SK-N-SH (cell line): ENCODE measurements around the gene AGO3. TPM values are rescaled to one million over a fixed set of nuclear protein-coding genes. Genes with fewer than 3 reads are reported as not detected.
A peak's percentile ranks its signal among the peaks of the same experiment; 100 is the strongest.

Experiments used
- CTCF ChIA-PET: fragments of 300-600, 350-600 bp; formaldehyde crosslinking; extraction: SDS; loops from one replicate; lab custom pipeline; 2021; lab: Yijun Ruan, JAX
- POLR2A ChIA-PET: fragments of 350-600 bp; sonication (Branson Sonifier 250); formaldehyde crosslinking; extraction: SDS; loops from one replicate; lab custom pipeline; 2020; ENCODE audit warnings: antibody characterized with exemption, inconsistent platforms; lab: Yijun Ruan, JAX
- DNase-seq: peaks from one replicate; pipeline ENCODE4 v3.0.0; 2012
- H2AFZ ChIP-seq: fragments of 200-600 bp; sonication (generic); 2 replicates; pipeline ENCODE4 v1.8.1; 2016; ENCODE audit warnings: antibody characterized with exemption, mild to moderate bottlenecking, low read depth
- H3F3A ChIP-seq: fragments of 200-600 bp; sonication (generic); replicated peaks from 2 replicates; pipeline ENCODE3; 2016; ENCODE audit warnings: antibody characterized with exemption, mild to moderate bottlenecking; ENCODE audit not compliant: insufficient read depth
- H3K27ac ChIP-seq, 2 experiments: fragments of 200-500 bp in 1 of 2; fragments of 200-600 bp in 1 of 2; sonication (Bioruptor generic) in 1 of 2; sonication (generic), shearing (Covaris generic) in 1 of 2; 2 replicates each; pipeline versions ENCODE4 v1.5.1 to v1.6.1; 2014 to 2016; ENCODE audit warnings: low read depth in 2 of 2, inconsistent platforms in 1 of 2, low read length in 1 of 2, mild to moderate bottlenecking in 1 of 2, mixed read lengths in 1 of 2
- H3K27me3 ChIP-seq: fragments of 200-600 bp; sonication (generic), shearing (Covaris generic); 2 replicates; pipeline ENCODE4 v1.6.1; 2016; ENCODE audit warnings: mixed run types; ENCODE audit not compliant: insufficient read depth
- H3K36me3 ChIP-seq, 2 experiments: fragments of 200-500 bp in 1 of 2; fragments of 200-600 bp in 1 of 2; sonication (Bioruptor generic) in 1 of 2; sonication (generic) in 1 of 2; replicated peaks in 1 of 2; 2 replicates each; pipeline versions ENCODE3 to v1.5.1; 2014 to 2016; ENCODE audit warnings: low read length in 1 of 2, mild to moderate bottlenecking in 1 of 2; ENCODE audit not compliant: insufficient read depth in 2 of 2, control insufficient read depth in 1 of 2
- H3K4me1 ChIP-seq, 2 experiments: fragments of 200-500 bp in 1 of 2; fragments of 200-600 bp in 1 of 2; sonication (Bioruptor generic) in 1 of 2; sonication (generic), shearing (Covaris generic) in 1 of 2; 2 replicates each; pipeline versions ENCODE4 v1.5.1 to v1.6.1; 2014 to 2016; ENCODE audit warnings: low read depth in 1 of 2, low read length in 1 of 2, mixed run types in 1 of 2; ENCODE audit not compliant: insufficient read depth in 2 of 2, control insufficient read depth in 1 of 2
- H3K4me2 ChIP-seq: fragments of 200-600 bp; sonication (generic), shearing (Covaris generic); 2 replicates; pipeline ENCODE4 v1.6.1; 2017; ENCODE audit warnings: mixed run types
- H3K4me3 ChIP-seq, 2 experiments: fragments of 200-500 bp in 1 of 2; fragments of 200-600 bp in 1 of 2; sonication (Bioruptor generic) in 1 of 2; sonication (generic), shearing (Covaris generic) in 1 of 2; 2 replicates each; pipeline versions ENCODE4 v1.5.1 to v1.8.1; 2014 to 2016; ENCODE audit warnings: low read depth in 2 of 2, inconsistent platforms in 1 of 2, low read length in 1 of 2, mild to moderate bottlenecking in 1 of 2, mixed read lengths in 1 of 2, moderate library complexity in 1 of 2
- H3K79me2 ChIP-seq: fragments of 200-600 bp; sonication (generic); 2 replicates; pipeline ENCODE4 v1.8.1; 2017; ENCODE audit warnings: mild to moderate bottlenecking; ENCODE audit not compliant: insufficient read depth
- H3K9ac ChIP-seq: fragments of 200-600 bp; sonication (generic); 2 replicates; pipeline ENCODE4 v1.6.1; 2017; ENCODE audit warnings: mixed run types
- H3K9me2 ChIP-seq: fragments of 200-600 bp; sonication (generic); 2 replicates; pipeline ENCODE4 v1.6.1; 2017; ENCODE audit warnings: mixed run types
- H3K9me3 ChIP-seq: fragments of 200-600 bp; sonication (generic); 2 replicates; pipeline ENCODE4 v1.6.1; 2017; ENCODE audit warnings: mixed run types, mild to moderate bottlenecking, moderate library complexity
- H4K20me1 ChIP-seq: fragments of 200-600 bp; sonication (generic); 2 replicates; pipeline ENCODE4 v1.6.1; 2017; ENCODE audit warnings: mild to moderate bottlenecking, mixed run types; ENCODE audit not compliant: insufficient read depth
- ELF1 ChIP-seq: IDR thresholded peaks from 2 replicates; pipeline ENCODE4 v1.4.0; 2012
- EP300 ChIP-seq, 2 experiments: IDR thresholded peaks; 2 replicates each; pipeline versions ENCODE4 v1.4.0 to v1.6.1; 2012; ENCODE audit warnings: borderline replicate concordance in 1 of 2, low read depth in 1 of 2, low read length in 1 of 2
- FOSL2 ChIP-seq: IDR thresholded peaks from 2 replicates; pipeline ENCODE4 v1.4.0; 2012; ENCODE audit warnings: low read depth, mild to moderate bottlenecking, moderate library complexity, borderline replicate concordance
- GATA2 ChIP-seq: sonication (generic); formaldehyde crosslinking; IDR thresholded peaks from 2 replicates; pipeline ENCODE4 v1.5.0; 2020; ENCODE audit warnings: mild to moderate bottlenecking, missing genetic modification reagents
- MXI1 ChIP-seq: IDR thresholded peaks from 2 replicates; pipeline ENCODE4 v1.6.1; 2012; ENCODE audit warnings: mild to moderate bottlenecking, low read depth, low read length, improper control_type of control experiment
- NFIC ChIP-seq: IDR thresholded peaks from 2 replicates; pipeline ENCODE4 v1.4.0; 2012; ENCODE audit warnings: borderline replicate concordance
- NRF1 ChIP-seq: IDR thresholded peaks from 2 replicates; pipeline ENCODE4 v1.6.1; 2012; ENCODE audit warnings: low read depth, mild to moderate bottlenecking, low read length
- POLR2AphosphoS5 ChIP-seq: IDR thresholded peaks from 2 replicates; pipeline ENCODE4 v1.6.1; 2012; ENCODE audit warnings: low read depth, low read length
- RAD21 ChIP-seq: IDR thresholded peaks from 2 replicates; pipeline ENCODE4 v1.6.1; 2012; ENCODE audit warnings: mild to moderate bottlenecking, low read length
- SIN3A ChIP-seq: IDR thresholded peaks from 2 replicates; pipeline ENCODE4 v1.6.1; 2012; ENCODE audit warnings: low read depth, mild to moderate bottlenecking, low read length, moderate library complexity, borderline replicate concordance
- TAF1 ChIP-seq: IDR thresholded peaks from 2 replicates; pipeline ENCODE4 v1.6.1; 2012; ENCODE audit warnings: low read depth, mild to moderate bottlenecking, low read length, moderate library complexity, borderline replicate concordance
- polyA plus RNA-seq, 3 experiments: library from polyadenylated mRNA; depleted of rRNA; stranded (reverse); fragments of >200 nt; gene quantifications; 2 replicates each; pipeline ENCODE4 v1.2.3, GENCODE V29; 2012
- TF ChIP-seq, protein P1 (sequence below): fragments of 150-350 bp; IDR thresholded peaks from 2 replicates; pipeline ENCODE4 v1.6.1; 2016; ENCODE audit warnings: mild to moderate bottlenecking, low read depth, low read length
- TF ChIP-seq, protein P2 (sequence below): fragments of 150-350 bp; IDR thresholded peaks from 2 replicates; pipeline ENCODE4 v1.6.1; 2017; ENCODE audit warnings: antibody characterized with exemption, low read length, low read depth, borderline replicate concordance
- TF ChIP-seq, protein P3 (sequence below): IDR thresholded peaks from 2 replicates; pipeline ENCODE4 v1.4.0; 2012; ENCODE audit warnings: low read depth, borderline replicate concordance
- TF ChIP-seq, protein P4 (sequence below): IDR thresholded peaks from 2 replicates; pipeline ENCODE4 v1.4.0; 2012; ENCODE audit warnings: low read depth, borderline replicate concordance
- TF ChIP-seq, protein P5 (sequence below): IDR thresholded peaks from 2 replicates; pipeline ENCODE4 v1.6.1; 2012; ENCODE audit warnings: mild to moderate bottlenecking, low read depth, low read length, moderate library complexity
- TF ChIP-seq, protein P6 (sequence below): IDR thresholded peaks from 2 replicates; pipeline ENCODE4; 2012
- TF ChIP-seq, protein P7 (sequence below): fragments of 200-600 bp; sonication (generic); IDR thresholded peaks from 2 replicates; pipeline ENCODE4 v1.6.1; 2017; ENCODE audit warnings: antibody characterized with exemption, mild to moderate bottlenecking, moderate library complexity

The AGO3 gene
- polyA plus RNA-seq, 1 of the 3 experiments (the other 2 are of a cell fraction) = 6.7 TPM

DNA sequence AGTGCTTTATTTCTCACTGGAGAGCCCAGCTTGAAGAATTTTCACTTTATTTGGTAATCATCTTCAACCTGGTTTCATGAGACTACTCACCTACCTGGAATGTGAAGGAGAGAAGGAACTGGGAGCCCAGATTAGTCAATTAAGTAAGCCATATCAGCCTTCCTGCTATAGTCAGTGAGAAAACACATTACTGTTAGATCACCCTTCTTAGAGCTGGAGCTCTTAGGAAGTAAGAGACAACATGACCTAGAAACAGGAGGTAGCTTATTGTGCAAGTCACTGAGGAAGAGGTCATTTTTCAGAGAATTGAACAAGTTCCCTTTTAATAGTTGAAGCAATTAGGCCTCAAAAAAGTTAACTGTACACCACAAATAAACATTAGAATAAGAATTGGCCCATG is 103.8 kb downstream of the AGO3 start:
- Histone ChIP-seq H3K9me2 (no peaks in the 10 kb centered on the region), H3F3A (peaks cover 12% of the 10 kb centered on the region), H3K4me2 (peak overlapping the region; percentile 7; the same call in 1 of the 2 replicates), H3K79me2 (no peaks in the 10 kb centered on the region), H3K36me3 (peaks cover 9 to 53% of the 10 kb centered on the region in 2 experiments), H3K27ac (peak overlapping the region in 1 of 2 experiments; percentile 29; a peak in 1 of 4 replicates), H2AFZ (no peak overlapping the region), H3K27me3 (no peaks in the 10 kb centered on the region), H3K9me3 (no peaks in the 10 kb centered on the region), H3K4me3 (no peak overlapping the region), H3K9ac (no peak overlapping the region), H4K20me1 (no peaks in the 10 kb centered on the region), H3K4me1 (no peaks in the 10 kb centered on the region)
- CTCF ChIA-PET = interaction anchor here (1.0 kb wide), 1 partner anchor 10 kb away, joined by 4 read pairs; no protein-coding TSS in a partner anchor
- no peak for TF ChIP-seq FOSL2
- TF ChIP-seq NRF1 = no peak
- no peak for TF ChIP-seq NFIC
- TF ChIP-seq, protein P1, sequence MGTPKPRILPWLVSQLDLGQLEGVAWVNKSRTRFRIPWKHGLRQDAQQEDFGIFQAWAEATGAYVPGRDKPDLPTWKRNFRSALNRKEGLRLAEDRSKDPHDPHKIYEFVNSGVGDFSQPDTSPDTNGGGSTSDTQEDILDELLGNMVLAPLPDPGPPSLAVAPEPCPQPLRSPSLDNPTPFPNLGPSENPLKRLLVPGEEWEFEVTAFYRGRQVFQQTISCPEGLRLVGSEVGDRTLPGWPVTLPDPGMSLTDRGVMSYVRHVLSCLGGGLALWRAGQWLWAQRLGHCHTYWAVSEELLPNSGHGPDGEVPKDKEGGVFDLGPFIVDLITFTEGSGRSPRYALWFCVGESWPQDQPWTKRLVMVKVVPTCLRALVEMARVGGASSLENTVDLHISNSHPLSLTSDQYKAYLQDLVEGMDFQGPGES = no peak
- TF ChIP-seq MXI1 = no peak
- TF ChIP-seq POLR2AphosphoS5 = no peak
- TF ChIP-seq, protein P2, sequence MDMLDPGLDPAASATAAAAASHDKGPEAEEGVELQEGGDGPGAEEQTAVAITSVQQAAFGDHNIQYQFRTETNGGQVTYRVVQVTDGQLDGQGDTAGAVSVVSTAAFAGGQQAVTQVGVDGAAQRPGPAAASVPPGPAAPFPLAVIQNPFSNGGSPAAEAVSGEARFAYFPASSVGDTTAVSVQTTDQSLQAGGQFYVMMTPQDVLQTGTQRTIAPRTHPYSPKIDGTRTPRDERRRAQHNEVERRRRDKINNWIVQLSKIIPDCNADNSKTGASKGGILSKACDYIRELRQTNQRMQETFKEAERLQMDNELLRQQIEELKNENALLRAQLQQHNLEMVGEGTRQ = no peak
- TF ChIP-seq, protein P3, sequence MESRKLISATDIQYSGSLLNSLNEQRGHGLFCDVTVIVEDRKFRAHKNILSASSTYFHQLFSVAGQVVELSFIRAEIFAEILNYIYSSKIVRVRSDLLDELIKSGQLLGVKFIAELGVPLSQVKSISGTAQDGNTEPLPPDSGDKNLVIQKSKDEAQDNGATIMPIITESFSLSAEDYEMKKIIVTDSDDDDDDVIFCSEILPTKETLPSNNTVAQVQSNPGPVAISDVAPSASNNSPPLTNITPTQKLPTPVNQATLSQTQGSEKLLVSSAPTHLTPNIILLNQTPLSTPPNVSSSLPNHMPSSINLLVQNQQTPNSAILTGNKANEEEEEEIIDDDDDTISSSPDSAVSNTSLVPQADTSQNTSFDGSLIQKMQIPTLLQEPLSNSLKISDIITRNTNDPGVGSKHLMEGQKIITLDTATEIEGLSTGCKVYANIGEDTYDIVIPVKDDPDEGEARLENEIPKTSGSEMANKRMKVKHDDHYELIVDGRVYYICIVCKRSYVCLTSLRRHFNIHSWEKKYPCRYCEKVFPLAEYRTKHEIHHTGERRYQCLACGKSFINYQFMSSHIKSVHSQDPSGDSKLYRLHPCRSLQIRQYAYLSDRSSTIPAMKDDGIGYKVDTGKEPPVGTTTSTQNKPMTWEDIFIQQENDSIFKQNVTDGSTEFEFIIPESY = no peak
- no peak for TF ChIP-seq ELF1
- TF ChIP-seq GATA2 (CRISPR knock-in tag) = no peak
- TF ChIP-seq, protein P4, sequence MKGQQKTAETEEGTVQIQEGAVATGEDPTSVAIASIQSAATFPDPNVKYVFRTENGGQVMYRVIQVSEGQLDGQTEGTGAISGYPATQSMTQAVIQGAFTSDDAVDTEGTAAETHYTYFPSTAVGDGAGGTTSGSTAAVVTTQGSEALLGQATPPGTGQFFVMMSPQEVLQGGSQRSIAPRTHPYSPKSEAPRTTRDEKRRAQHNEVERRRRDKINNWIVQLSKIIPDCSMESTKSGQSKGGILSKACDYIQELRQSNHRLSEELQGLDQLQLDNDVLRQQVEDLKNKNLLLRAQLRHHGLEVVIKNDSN = no peak
- TF ChIP-seq EP300 (IDR thresholded peaks at IDR 0.05; ENCODE audit: borderline replicate concordance in 1 of 2, low read depth in 1 of 2, low read length in 1 of 2) = no peak
- TF ChIP-seq, protein P5, sequence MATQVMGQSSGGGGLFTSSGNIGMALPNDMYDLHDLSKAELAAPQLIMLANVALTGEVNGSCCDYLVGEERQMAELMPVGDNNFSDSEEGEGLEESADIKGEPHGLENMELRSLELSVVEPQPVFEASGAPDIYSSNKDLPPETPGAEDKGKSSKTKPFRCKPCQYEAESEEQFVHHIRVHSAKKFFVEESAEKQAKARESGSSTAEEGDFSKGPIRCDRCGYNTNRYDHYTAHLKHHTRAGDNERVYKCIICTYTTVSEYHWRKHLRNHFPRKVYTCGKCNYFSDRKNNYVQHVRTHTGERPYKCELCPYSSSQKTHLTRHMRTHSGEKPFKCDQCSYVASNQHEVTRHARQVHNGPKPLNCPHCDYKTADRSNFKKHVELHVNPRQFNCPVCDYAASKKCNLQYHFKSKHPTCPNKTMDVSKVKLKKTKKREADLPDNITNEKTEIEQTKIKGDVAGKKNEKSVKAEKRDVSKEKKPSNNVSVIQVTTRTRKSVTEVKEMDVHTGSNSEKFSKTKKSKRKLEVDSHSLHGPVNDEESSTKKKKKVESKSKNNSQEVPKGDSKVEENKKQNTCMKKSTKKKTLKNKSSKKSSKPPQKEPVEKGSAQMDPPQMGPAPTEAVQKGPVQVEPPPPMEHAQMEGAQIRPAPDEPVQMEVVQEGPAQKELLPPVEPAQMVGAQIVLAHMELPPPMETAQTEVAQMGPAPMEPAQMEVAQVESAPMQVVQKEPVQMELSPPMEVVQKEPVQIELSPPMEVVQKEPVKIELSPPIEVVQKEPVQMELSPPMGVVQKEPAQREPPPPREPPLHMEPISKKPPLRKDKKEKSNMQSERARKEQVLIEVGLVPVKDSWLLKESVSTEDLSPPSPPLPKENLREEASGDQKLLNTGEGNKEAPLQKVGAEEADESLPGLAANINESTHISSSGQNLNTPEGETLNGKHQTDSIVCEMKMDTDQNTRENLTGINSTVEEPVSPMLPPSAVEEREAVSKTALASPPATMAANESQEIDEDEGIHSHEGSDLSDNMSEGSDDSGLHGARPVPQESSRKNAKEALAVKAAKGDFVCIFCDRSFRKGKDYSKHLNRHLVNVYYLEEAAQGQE = no peak
- no peak for TF ChIP-seq RAD21
- TF ChIP-seq SIN3A = no peak
- no peak for TF ChIP-seq TAF1
- TF ChIP-seq, protein P6, sequence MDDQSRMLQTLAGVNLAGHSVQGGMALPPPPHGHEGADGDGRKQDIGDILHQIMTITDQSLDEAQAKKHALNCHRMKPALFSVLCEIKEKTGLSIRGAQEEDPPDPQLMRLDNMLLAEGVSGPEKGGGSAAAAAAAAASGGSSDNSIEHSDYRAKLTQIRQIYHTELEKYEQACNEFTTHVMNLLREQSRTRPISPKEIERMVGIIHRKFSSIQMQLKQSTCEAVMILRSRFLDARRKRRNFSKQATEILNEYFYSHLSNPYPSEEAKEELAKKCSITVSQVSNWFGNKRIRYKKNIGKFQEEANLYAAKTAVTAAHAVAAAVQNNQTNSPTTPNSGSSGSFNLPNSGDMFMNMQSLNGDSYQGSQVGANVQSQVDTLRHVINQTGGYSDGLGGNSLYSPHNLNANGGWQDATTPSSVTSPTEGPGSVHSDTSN = no peak
- TF ChIP-seq, protein P7, sequence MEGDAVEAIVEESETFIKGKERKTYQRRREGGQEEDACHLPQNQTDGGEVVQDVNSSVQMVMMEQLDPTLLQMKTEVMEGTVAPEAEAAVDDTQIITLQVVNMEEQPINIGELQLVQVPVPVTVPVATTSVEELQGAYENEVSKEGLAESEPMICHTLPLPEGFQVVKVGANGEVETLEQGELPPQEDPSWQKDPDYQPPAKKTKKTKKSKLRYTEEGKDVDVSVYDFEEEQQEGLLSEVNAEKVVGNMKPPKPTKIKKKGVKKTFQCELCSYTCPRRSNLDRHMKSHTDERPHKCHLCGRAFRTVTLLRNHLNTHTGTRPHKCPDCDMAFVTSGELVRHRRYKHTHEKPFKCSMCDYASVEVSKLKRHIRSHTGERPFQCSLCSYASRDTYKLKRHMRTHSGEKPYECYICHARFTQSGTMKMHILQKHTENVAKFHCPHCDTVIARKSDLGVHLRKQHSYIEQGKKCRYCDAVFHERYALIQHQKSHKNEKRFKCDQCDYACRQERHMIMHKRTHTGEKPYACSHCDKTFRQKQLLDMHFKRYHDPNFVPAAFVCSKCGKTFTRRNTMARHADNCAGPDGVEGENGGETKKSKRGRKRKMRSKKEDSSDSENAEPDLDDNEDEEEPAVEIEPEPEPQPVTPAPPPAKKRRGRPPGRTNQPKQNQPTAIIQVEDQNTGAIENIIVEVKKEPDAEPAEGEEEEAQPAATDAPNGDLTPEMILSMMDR = no peak
- POLR2A ChIA-PET = no interaction called here
- DNase-seq = no peak
